ENCODE results near the gene SETDB2.
A peak's percentile ranks its signal among the peaks of the same experiment; 100 is the strongest.
"Not testable (repeated sequence)": the region's sequence is repeated elsewhere in the genome, so short reads cannot be mapped to it uniquely, and the experiment has no call there.

The SETDB2 gene

DNA sequence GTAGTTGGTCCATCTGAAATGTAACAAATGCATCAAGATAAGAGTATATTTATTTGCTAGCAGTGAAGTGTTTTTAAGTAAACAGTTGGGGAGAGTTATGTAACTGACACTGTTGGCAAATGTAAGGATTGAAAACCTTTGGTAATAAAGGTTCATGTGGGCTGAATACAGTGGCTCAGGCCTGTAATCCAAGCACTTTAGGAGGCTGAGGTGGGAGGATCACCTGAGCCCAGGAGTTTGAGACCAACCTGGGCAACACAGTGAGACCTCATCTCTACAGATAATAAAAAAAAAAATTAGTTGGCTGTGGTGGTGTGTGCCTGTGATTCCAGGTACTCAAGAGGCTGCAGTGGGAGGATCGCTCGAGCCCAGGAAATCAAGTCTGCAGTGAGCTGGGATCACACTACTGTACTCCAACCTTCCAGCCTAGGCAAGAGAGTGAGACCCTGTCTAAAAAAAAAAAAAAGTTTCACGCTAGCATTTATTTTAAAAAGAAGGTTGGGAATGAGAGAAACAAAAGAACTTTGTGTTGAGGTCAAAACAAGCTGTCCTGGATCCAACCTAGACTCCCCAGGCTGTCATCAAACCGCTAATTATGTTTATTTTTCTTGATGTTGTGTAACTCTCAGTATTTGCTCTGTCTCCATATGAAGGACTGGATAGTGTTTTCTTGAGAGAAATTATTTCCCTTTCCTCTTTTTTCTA is 20.7 kb downstream of the SETDB2 start:
- intact Hi-C loops (cut with micrococcal nuclease), result no loop called here

GRCh38 chr13:49466292-49466838 is 22.3 kb downstream of the SETDB2 start:
- Mint-ChIP-seq H3K27ac (no peak overlapping the region), H3K27me3 (no peaks in the 10 kb centered on the region), H3K4me3 (no peak overlapping the region), H3K9me3 (peaks cover 19% of the 10 kb centered on the region), H3K36me3 (ENCODE audit: low read depth) (peaks cover 93% of the 10 kb centered on the region), H3K4me1 (ENCODE audit: low read depth) (no peaks in the 10 kb centered on the region)
- intact Hi-C loops (cut with micrococcal nuclease), result no loop called here

More for the DNA sequence above, 20.7 kb downstream of the SETDB2 start:
- H3K4me3 Mint-ChIP-seq, result no peak overlapping the region
- peaks cover 19% of the 10 kb centered on the region for H3K9me3 Mint-ChIP-seq
- H3K27me3 Mint-ChIP-seq, result no peaks in the 10 kb centered on the region
- H3K36me3 Mint-ChIP-seq (ENCODE audit: low read depth), result peaks cover 91% of the 10 kb centered on the region
- no peak overlapping the region for H3K27ac Mint-ChIP-seq
- no peaks in the 10 kb centered on the region for H3K4me1 Mint-ChIP-seq (ENCODE audit: low read depth)

- Mint-ChIP-seq H3K4me1 (ENCODE audit: low read depth) (peaks cover 6% of the 10 kb centered on the region), H3K9me3 (no peaks in the 10 kb centered on the region), H3K27ac (no peak overlapping the region), H3K27me3 (no peaks in the 10 kb centered on the region), H3K4me3 (no peak overlapping the region), H3K36me3 (ENCODE audit: low read depth) (peaks cover 79% of the 10 kb centered on the region)
- intact Hi-C loops (cut with micrococcal nuclease), result no loop called here
These were observed 28.1 kb downstream of the SETDB2 start for GRCh38 chr13:49472186-49472585.

DNA sequence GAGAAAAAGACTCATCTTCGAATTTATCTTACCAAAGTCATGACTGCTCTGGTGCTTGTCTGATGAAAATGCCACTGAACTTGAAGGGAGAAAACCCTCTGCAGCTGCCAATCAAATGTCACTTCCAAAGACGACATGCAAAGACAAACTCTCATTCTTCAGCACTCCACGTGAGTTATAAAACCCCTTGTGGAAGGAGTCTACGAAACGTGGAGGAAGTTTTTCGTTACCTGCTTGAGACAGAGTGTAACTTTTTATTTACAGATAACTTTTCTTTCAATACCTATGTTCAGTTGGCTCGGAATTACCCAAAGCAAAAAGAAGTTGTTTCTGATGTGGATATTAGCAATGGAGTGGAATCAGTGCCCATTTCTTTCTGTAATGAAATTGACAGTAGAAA is 32.5 kb downstream of the SETDB2 start:
- no peaks in the 10 kb centered on the region for H3K9me3 Mint-ChIP-seq
- no peaks in the 10 kb centered on the region for H3K27me3 Mint-ChIP-seq
- H3K4me1 Mint-ChIP-seq (ENCODE audit: low read depth), result peaks cover 6% of the 10 kb centered on the region
- no peak overlapping the region for H3K4me3 Mint-ChIP-seq
- H3K27ac Mint-ChIP-seq, result no peak overlapping the region
- intact Hi-C loops (cut with micrococcal nuclease), result no loop called here
- peaks cover 84% of the 10 kb centered on the region for H3K36me3 Mint-ChIP-seq (ENCODE audit: low read depth)

GRCh38 chr13:49481788-49482187 is 37.7 kb downstream of the SETDB2 start:
- no peak overlapping the region for H3K4me3 Mint-ChIP-seq
- H3K4me1 Mint-ChIP-seq (ENCODE audit: low read depth), result no peaks in the 10 kb centered on the region
- no peaks in the 10 kb centered on the region for H3K9me3 Mint-ChIP-seq
- intact Hi-C loops (cut with micrococcal nuclease), result no loop called here
- no peaks in the 10 kb centered on the region for H3K27me3 Mint-ChIP-seq
- H3K36me3 Mint-ChIP-seq (ENCODE audit: low read depth), result peaks cover 95% of the 10 kb centered on the region
- no peak overlapping the region for H3K27ac Mint-ChIP-seq

GRCh38 chr13:49488563-49488962 is 44.5 kb downstream of the SETDB2 start:
- no peaks in the 10 kb centered on the region for H3K27me3 Mint-ChIP-seq
- H3K9me3 Mint-ChIP-seq, result no peaks in the 10 kb centered on the region
- no peak overlapping the region for H3K27ac Mint-ChIP-seq
- H3K4me1 Mint-ChIP-seq (ENCODE audit: low read depth), result no peaks in the 10 kb centered on the region
- intact Hi-C loops (cut with micrococcal nuclease), result no loop called here
- peaks cover 83% of the 10 kb centered on the region for H3K36me3 Mint-ChIP-seq (ENCODE audit: low read depth)
- H3K4me3 Mint-ChIP-seq, result no peak overlapping the region

DNA sequence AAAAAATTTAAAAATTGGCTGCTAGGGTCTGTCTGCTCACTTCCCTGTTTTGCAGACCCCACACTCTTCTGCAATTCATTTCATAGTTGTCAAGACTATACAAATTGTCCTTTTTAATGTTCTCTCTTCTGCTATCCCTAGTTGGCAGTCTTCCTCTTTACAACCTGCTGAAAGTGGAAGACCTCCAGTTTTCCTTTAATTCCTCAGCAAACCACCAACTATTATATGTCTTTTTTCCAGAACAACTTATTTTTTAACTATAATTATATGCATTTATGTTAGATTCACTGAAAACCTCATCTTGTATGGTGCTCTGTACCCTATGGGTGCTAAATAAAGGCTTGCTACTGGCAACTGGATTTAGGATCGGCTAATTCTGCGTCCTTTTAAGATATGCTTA is 50.6 kb downstream of the SETDB2 start:
- Mint-ChIP-seq H3K4me1 (ENCODE audit: low read depth) (peaks cover 39% of the 10 kb centered on the region), H3K36me3 (ENCODE audit: low read depth) (peaks cover 65% of the 10 kb centered on the region), H3K27me3 (no peaks in the 10 kb centered on the region), H3K4me3 (peak overlapping the region; percentile 97), H3K9me3 (no peaks in the 10 kb centered on the region), H3K27ac (peak overlapping the region; percentile 98)
- intact Hi-C loops (cut with micrococcal nuclease), result loop anchor here (2.0 to 10.0 kb wide), 3 partner anchors 50 to 110 kb away; partner anchors contain the start of genes CAB39L and SETDB2

GRCh38 chr13:49495783-49496762 is 52.0 kb downstream of the SETDB2 start, which contains the start of gene PHF11:
Gene PHF11, plus strand, starts transcription at chr13:49495953. Its CDS starts 49 bp downstream, at chr13:49496002.
- peak within 1 kb of the TSS; percentile 97 for H3K4me3 Mint-ChIP-seq
- intact Hi-C loops (cut with micrococcal nuclease), result loop anchor here (2.0 to 10.0 kb wide), 3 partner anchors 51 to 109 kb away; partner anchors contain the start of genes CAB39L and SETDB2
- peaks cover 49% of the 10 kb centered on the region for H3K4me1 Mint-ChIP-seq (ENCODE audit: low read depth)

DNA sequence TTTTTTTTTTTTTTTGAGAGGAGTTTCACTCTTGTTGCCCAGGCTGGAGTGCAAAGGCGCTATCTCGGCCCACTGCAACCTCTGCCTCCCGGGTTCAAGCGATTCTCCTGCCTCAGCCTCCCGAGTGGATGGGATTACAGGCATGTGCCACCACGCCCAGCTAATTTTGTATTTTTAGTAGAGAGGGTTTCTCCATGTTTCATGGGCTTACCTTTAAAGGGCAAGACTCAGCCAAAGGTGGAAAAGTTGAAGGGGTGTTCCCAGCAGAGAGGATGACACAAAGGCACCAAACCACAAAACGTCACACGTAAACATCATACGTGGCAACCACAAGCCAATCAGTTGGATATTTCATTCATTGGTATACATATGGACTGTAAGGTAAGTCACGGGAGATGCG is 52.8 kb downstream of the SETDB2 start:
- intact Hi-C loops (cut with micrococcal nuclease), result loop anchor here (5.0 to 10.0 kb wide), 2 partner anchors 55 to 108 kb away; no protein-coding TSS in a partner anchor
- H3K9me3 Mint-ChIP-seq, H3K27me3 Mint-ChIP-seq: not testable (repeated sequence)
- H3K27ac Mint-ChIP-seq, result peak overlapping the region; percentile 98
- H3K4me1 Mint-ChIP-seq (ENCODE audit: low read depth), result peaks cover 49% of the 10 kb centered on the region
- peak overlapping the region; percentile 77 for H3K4me3 Mint-ChIP-seq
- peaks cover 64% of the 10 kb centered on the region for H3K36me3 Mint-ChIP-seq (ENCODE audit: low read depth)

More at GRCh38 chr13:49495783-49496762, 52.0 kb downstream of the SETDB2 start, which contains the start of gene PHF11:
- H3K9me3 Mint-ChIP-seq, result no peaks in the 10 kb centered on the region
- H3K27ac Mint-ChIP-seq, result peak within 1 kb of the TSS; percentile 98
- H3K27me3 Mint-ChIP-seq, result no peaks in the 10 kb centered on the region
- H3K36me3 Mint-ChIP-seq (ENCODE audit: low read depth), result peaks cover 70% of the 10 kb centered on the region

DNA sequence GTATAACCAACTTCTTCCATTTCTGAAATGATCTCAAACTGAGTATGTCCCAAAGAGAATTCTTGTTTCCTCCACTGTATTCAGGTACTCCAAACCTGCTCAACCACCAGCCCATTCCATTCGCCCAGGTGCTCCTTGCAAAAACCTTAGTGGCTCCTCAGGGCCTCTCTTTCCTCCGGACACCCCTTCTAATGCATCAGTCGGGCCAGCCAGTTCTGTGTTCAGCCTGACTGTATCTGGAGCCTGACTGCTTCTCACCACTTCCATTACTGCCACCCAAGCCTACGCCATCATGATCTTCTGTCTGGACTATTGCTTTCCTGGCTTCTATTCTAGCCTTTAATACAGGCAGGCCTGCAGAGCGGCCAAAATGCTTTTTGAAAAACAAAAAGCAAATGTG is 53.2 kb downstream of the SETDB2 start:
- Mint-ChIP-seq H3K4me1 (ENCODE audit: low read depth) (peaks cover 49% of the 10 kb centered on the region), H3K36me3 (ENCODE audit: low read depth) (peaks cover 63% of the 10 kb centered on the region), H3K27me3 (no peaks in the 10 kb centered on the region), H3K27ac (peak overlapping the region; percentile 57), H3K9me3 (no peaks in the 10 kb centered on the region), H3K4me3 (peak overlapping the region; percentile 7)
- intact Hi-C loops (cut with micrococcal nuclease), result loop anchor here (5.0 to 10.0 kb wide), 2 partner anchors 55 to 108 kb away; no protein-coding TSS in a partner anchor

DNA sequence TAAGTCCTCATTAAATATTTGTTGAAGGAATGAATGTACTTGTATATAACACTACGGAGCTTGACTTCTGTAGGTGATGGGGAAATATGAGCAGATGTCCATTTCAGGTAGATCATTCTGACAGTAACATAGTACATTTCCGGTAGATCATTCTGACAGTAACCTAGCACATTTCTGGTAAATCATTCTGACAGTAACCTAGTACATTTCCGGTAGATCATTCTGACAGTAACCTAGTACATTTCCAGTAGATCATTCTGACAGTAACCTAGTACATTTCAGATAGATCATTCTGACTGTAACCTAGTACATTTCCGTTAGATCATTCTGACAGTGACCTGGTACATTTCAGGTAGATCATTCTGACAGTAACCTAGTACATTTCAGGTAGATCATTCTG is 54.1 kb downstream of the SETDB2 start:
- intact Hi-C loops (cut with micrococcal nuclease), result loop anchor here (5.0 to 10.0 kb wide), 2 partner anchors 54 to 107 kb away; no protein-coding TSS in a partner anchor
- Mint-ChIP-seq H3K27ac (no peak overlapping the region), H3K36me3 (ENCODE audit: low read depth) (peaks cover 62% of the 10 kb centered on the region), H3K9me3 (no peaks in the 10 kb centered on the region), H3K4me1 (ENCODE audit: low read depth) (peaks cover 58% of the 10 kb centered on the region), H3K27me3 (no peaks in the 10 kb centered on the region), H3K4me3 (no peak overlapping the region)

- Mint-ChIP-seq H3K36me3 (ENCODE audit: low read depth) (peaks cover 67% of the 10 kb centered on the region), H3K27me3 (no peaks in the 10 kb centered on the region), H3K4me1 (ENCODE audit: low read depth) (peaks cover 52% of the 10 kb centered on the region), H3K4me3 (no peak overlapping the region), H3K9me3 (no peaks in the 10 kb centered on the region), H3K27ac (no peak overlapping the region)
- intact Hi-C loops (cut with micrococcal nuclease), result loop anchor here (5.0 to 10.0 kb wide), 2 partner anchors 52 to 105 kb away; no protein-coding TSS in a partner anchor
These were observed 56.0 kb downstream of the SETDB2 start for GRCh38 chr13:49499889-49500660.

- H3K27ac Mint-ChIP-seq, result peak overlapping the region; percentile 38
- intact Hi-C loops (cut with micrococcal nuclease), result no loop called here
- peaks cover 46% of the 10 kb centered on the region for H3K4me1 Mint-ChIP-seq (ENCODE audit: low read depth)
- no peak overlapping the region for H3K4me3 Mint-ChIP-seq
- H3K27me3 Mint-ChIP-seq, result no peaks in the 10 kb centered on the region
- H3K36me3 Mint-ChIP-seq (ENCODE audit: low read depth), result peaks cover 58% of the 10 kb centered on the region
- no peaks in the 10 kb centered on the region for H3K9me3 Mint-ChIP-seq
These were observed 58.9 kb downstream of the SETDB2 start for GRCh38 chr13:49502954-49503353.
